ENCODE measurements around the gene ENDOU. TPM values are rescaled to one million over a fixed set of nuclear protein-coding genes. Genes with fewer than 3 reads are reported as not detected.
A peak's percentile ranks its signal among the peaks of the same experiment; 100 is the strongest.

ENDOU gene
- total and polyA plus RNA-seq, 2 donors (not counting 1 experiment from before 2014, with no cell fraction given) = 0.09 to 0.17 TPM

DNA sequence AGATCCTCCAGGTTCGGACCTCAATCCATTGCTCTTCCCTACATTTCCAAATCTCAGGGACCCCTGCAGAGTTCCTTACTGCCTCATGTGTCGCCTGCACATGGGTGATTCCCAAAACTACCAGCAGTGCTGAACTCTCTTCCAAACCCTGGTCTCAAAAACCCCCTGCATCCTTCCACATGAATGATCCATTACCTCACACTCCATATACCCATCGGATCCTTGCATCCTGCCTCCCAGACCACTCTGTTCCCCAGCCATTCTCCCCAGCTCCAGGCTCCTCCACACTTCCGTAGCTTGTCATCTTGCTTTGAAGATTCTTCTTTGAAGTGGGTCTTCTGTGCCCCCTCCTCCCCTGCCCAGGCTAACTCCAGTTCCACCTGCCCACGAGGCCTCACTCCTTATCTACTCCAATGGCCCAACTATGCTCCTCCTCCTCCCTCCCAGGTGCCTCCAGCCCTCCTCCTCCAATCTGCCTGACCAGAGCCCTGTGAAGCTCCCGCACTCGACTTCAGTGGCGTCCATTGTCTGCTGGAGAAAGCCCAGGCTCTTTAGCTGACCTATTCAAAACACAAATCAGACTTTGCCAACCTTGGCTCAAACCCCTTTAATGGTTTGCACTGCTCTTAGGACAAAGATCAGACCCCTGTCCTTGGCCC is 19.6 kb upstream of the ENDOU start:
- H3K27me3 ChIP-seq (ENCODE audit: control insufficient read depth, insufficient read depth, low read length) = peaks cover 5% of the 10 kb centered on the region
- no peak for TF ChIP-seq EZH2 (IDR thresholded peaks at IDR 0.05; ENCODE audit: low read length, missing control alignments)
- TF ChIP-seq CTCF (conservative IDR thresholded peaks at IDR 0.05 in 1 of 2, IDR thresholded peaks at IDR 0.05 in 1 of 2; ENCODE audit: low read depth in 1 of 2, low read length in 2 of 2) = no peak
- H3K4me3 ChIP-seq (replicated peaks in 1 of 4; ENCODE audit: control extremely low read depth in 1 of 4, insufficient read depth in 1 of 4, low read depth in 3 of 4, low read length in 4 of 4) = no peak overlapping the region
- H3K4me2 ChIP-seq (ENCODE audit: extremely low read depth, insufficient read depth, low read length) = no peak overlapping the region
- H3K79me2 ChIP-seq (ENCODE audit: control insufficient read depth, insufficient read depth, low read length) = no peaks in the 10 kb centered on the region
- no peaks in the 10 kb centered on the region for H3K9me3 ChIP-seq (ENCODE audit: control insufficient read depth, insufficient read depth, low read depth, low read length)
- no peaks in the 10 kb centered on the region for H3K36me3 ChIP-seq (ENCODE audit: control insufficient read depth, insufficient read depth, low read length)
- H3K4me1 ChIP-seq (ENCODE audit: control insufficient read depth, extremely low read depth, insufficient read depth, low read length) = no peaks in the 10 kb centered on the region
- H4K20me1 ChIP-seq (ENCODE audit: control insufficient read depth, extremely low read depth, insufficient read depth, low read length) = no peaks in the 10 kb centered on the region
- no peak for DNase-seq (ENCODE audit: low read depth in 2 of 2)
- no peak overlapping the region for H3K27ac ChIP-seq (ENCODE audit: insufficient read depth, low read length)
- no peak overlapping the region for H2AFZ ChIP-seq (ENCODE audit: low read length)
- H3K9ac ChIP-seq (ENCODE audit: insufficient read depth, low read length) = no peak overlapping the region

- H3K27me3 ChIP-seq (ENCODE audit: control insufficient read depth, insufficient read depth, low read length) = peaks cover 5% of the 10 kb centered on the region
- H3K79me2 ChIP-seq (ENCODE audit: control insufficient read depth, insufficient read depth, low read length) = no peaks in the 10 kb centered on the region
- no peaks in the 10 kb centered on the region for H4K20me1 ChIP-seq (ENCODE audit: control insufficient read depth, extremely low read depth, insufficient read depth, low read length)
- no peaks in the 10 kb centered on the region for H3K36me3 ChIP-seq (ENCODE audit: control insufficient read depth, insufficient read depth, low read length)
- no peak overlapping the region for H3K4me3 ChIP-seq (replicated peaks in 1 of 4; ENCODE audit: control extremely low read depth in 1 of 4, insufficient read depth in 1 of 4, low read depth in 3 of 4, low read length in 4 of 4)
- no peak for DNase-seq (ENCODE audit: low read depth in 2 of 2)
- H2AFZ ChIP-seq (ENCODE audit: low read length) = no peak overlapping the region
- no peak overlapping the region for H3K4me2 ChIP-seq (ENCODE audit: extremely low read depth, insufficient read depth, low read length)
- H3K4me1 ChIP-seq (ENCODE audit: control insufficient read depth, extremely low read depth, insufficient read depth, low read length) = no peaks in the 10 kb centered on the region
- H3K27ac ChIP-seq (ENCODE audit: insufficient read depth, low read length) = no peak overlapping the region
- no peak overlapping the region for H3K9ac ChIP-seq (ENCODE audit: insufficient read depth, low read length)
- no peak for TF ChIP-seq EZH2 (IDR thresholded peaks at IDR 0.05; ENCODE audit: low read length, missing control alignments)
- TF ChIP-seq CTCF (conservative IDR thresholded peaks at IDR 0.05 in 1 of 2, IDR thresholded peaks at IDR 0.05 in 1 of 2; ENCODE audit: low read depth in 1 of 2, low read length in 2 of 2) = peak in 1 of 2 donors; percentile 27
- H3K9me3 ChIP-seq (ENCODE audit: control insufficient read depth, insufficient read depth, low read depth, low read length) = no peaks in the 10 kb centered on the region
These were observed 18.8 kb upstream of the ENDOU start for GRCh38 chr12:47744005-47744651.

DNA sequence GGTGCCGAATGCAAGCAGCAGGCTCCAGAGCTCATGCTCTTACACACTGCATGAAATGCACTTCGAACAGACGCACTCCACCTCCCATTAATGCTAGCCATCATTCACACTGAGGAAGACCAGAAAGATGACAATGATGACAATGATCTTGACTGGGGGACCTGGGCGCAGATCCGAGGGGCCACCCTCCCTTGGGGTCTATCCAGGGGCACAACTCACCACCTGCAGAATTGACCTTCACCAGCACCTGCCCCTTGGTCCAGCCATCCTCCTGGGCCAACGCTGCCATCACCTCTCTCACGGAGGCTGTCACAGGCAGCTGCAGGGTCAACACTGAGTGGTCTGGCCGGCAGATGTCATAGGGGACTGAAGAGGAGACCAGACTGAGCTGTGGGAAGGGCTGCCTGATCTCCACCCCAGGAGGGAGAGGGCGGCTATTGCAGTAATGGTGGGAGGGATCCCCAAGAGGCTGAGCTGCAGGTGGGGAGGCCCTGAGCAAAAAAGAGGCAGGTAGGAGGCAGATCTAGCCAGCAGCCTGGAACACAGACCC is 18.1 kb upstream of the ENDOU start:
- peaks cover 5% of the 10 kb centered on the region for H3K27me3 ChIP-seq (ENCODE audit: control insufficient read depth, insufficient read depth, low read length)
- TF ChIP-seq EZH2 (IDR thresholded peaks at IDR 0.05; ENCODE audit: low read length, missing control alignments) = no peak
- no peak for TF ChIP-seq CTCF (conservative IDR thresholded peaks at IDR 0.05 in 1 of 2, IDR thresholded peaks at IDR 0.05 in 1 of 2; ENCODE audit: low read depth in 1 of 2, low read length in 2 of 2)
- no peak for DNase-seq (ENCODE audit: low read depth in 2 of 2)
- no peak overlapping the region for H2AFZ ChIP-seq (ENCODE audit: low read length)
- H3K4me1 ChIP-seq (ENCODE audit: control insufficient read depth, extremely low read depth, insufficient read depth, low read length) = no peaks in the 10 kb centered on the region
- H4K20me1 ChIP-seq (ENCODE audit: control insufficient read depth, extremely low read depth, insufficient read depth, low read length) = no peaks in the 10 kb centered on the region
- H3K4me3 ChIP-seq (replicated peaks in 1 of 4; ENCODE audit: control extremely low read depth in 1 of 4, insufficient read depth in 1 of 4, low read depth in 3 of 4, low read length in 4 of 4) = no peak overlapping the region
- H3K9me3 ChIP-seq (ENCODE audit: control insufficient read depth, insufficient read depth, low read depth, low read length) = no peaks in the 10 kb centered on the region
- H3K27ac ChIP-seq (ENCODE audit: insufficient read depth, low read length) = no peak overlapping the region
- no peak overlapping the region for H3K4me2 ChIP-seq (ENCODE audit: extremely low read depth, insufficient read depth, low read length)
- no peaks in the 10 kb centered on the region for H3K79me2 ChIP-seq (ENCODE audit: control insufficient read depth, insufficient read depth, low read length)
- H3K9ac ChIP-seq (ENCODE audit: insufficient read depth, low read length) = no peak overlapping the region
- no peaks in the 10 kb centered on the region for H3K36me3 ChIP-seq (ENCODE audit: control insufficient read depth, insufficient read depth, low read length)
